Muscle layer of colon (tissue), 2 donors: ENCODE data around the gene PDGFD.

ENCODE experiments used
- H3K27ac ChIP-seq: one replicate; pipeline ENCODE4 v1.7.0; 2013; ENCODE audit warnings: low read depth, mild to moderate bottlenecking, low read length, moderate library complexity
- H3K27me3 ChIP-seq, 2 donors: one replicate each; pipeline ENCODE4 v1.7.0; 2013; ENCODE audit warnings: low read length in 2 of 2, mild to moderate bottlenecking in 2 of 2; ENCODE audit not compliant: insufficient read depth in 2 of 2, control insufficient read depth in 1 of 2
- H3K36me3 ChIP-seq: one replicate; pipeline ENCODE4 v1.7.0; 2013; ENCODE audit warnings: mild to moderate bottlenecking, low read length; ENCODE audit not compliant: insufficient read depth
- H3K4me1 ChIP-seq: one replicate; pipeline ENCODE4 v1.7.0; 2013; ENCODE audit warnings: mild to moderate bottlenecking, low read length; ENCODE audit not compliant: insufficient read depth
- H3K4me3 ChIP-seq, 2 donors: one replicate each; pipeline ENCODE4 v1.7.0; 2013; ENCODE audit warnings: low read length in 2 of 2, low read depth in 1 of 2, mild to moderate bottlenecking in 1 of 2, moderate library complexity in 1 of 2
- H3K9ac ChIP-seq: one replicate; pipeline ENCODE4 v1.7.0; 2013; ENCODE audit warnings: low read length
- H3K9me3 ChIP-seq: one replicate; pipeline ENCODE4 v1.7.0; 2013; ENCODE audit warnings: mild to moderate bottlenecking, low read length
- donor health status: abdominal sarcoma.
- donor health status: Adenocarcinoma of cecum.

The PDGFD gene

GRCh38 chr11:104064034-104064630 lies 99.8 kb downstream of the PDGFD start:
- H3K9ac ChIP-seq, result no peak overlapping the region
- no peaks in the 10 kb centered on the region for H3K27me3 ChIP-seq
- H3K4me1 ChIP-seq, result peaks cover 21% of the 10 kb centered on the region
- H3K9me3 ChIP-seq, result no peaks in the 10 kb centered on the region
- no peak overlapping the region for H3K4me3 ChIP-seq
- no peak overlapping the region for H3K27ac ChIP-seq
- H3K36me3 ChIP-seq, result no peaks in the 10 kb centered on the region

GRCh38 chr11:104061853-104062521 lies 102.0 kb downstream of the PDGFD start:
- Histone ChIP-seq H3K4me3 (no peak overlapping the region), H3K27me3 (no peaks in the 10 kb centered on the region), H3K4me1 (peaks cover 21% of the 10 kb centered on the region), H3K9me3 (no peaks in the 10 kb centered on the region), H3K27ac (no peak overlapping the region), H3K36me3 (no peaks in the 10 kb centered on the region), H3K9ac (no peak overlapping the region)

- Histone ChIP-seq H3K27me3 (no peaks in the 10 kb centered on the region), H3K9ac (no peak overlapping the region), H3K4me1 (peaks cover 21% of the 10 kb centered on the region), H3K4me3 (no peak overlapping the region), H3K36me3 (no peaks in the 10 kb centered on the region), H3K9me3 (no peaks in the 10 kb centered on the region), H3K27ac (no peak overlapping the region)
Measured at GRCh38 chr11:104060820-104061219, 103.1 kb downstream of the PDGFD start.

GRCh38 chr11:104060004-104060794 lies 103.7 kb downstream of the PDGFD start:
- Histone ChIP-seq H3K4me3 (no peak overlapping the region), H3K27ac (no peak overlapping the region), H3K9ac (no peak overlapping the region), H3K4me1 (peaks cover 21% of the 10 kb centered on the region), H3K27me3 (no peaks in the 10 kb centered on the region), H3K36me3 (no peaks in the 10 kb centered on the region), H3K9me3 (no peaks in the 10 kb centered on the region)

- H3K36me3 ChIP-seq, result no peaks in the 10 kb centered on the region
- no peaks in the 10 kb centered on the region for H3K27me3 ChIP-seq
- no peak overlapping the region for H3K9ac ChIP-seq
- no peaks in the 10 kb centered on the region for H3K9me3 ChIP-seq
- peaks cover 21% of the 10 kb centered on the region for H3K4me1 ChIP-seq
- H3K27ac ChIP-seq, result no peak overlapping the region
- no peak overlapping the region for H3K4me3 ChIP-seq
Measured at GRCh38 chr11:104058680-104059079, 105.3 kb downstream of the PDGFD start.

GRCh38 chr11:104057908-104058307 lies 106.0 kb downstream of the PDGFD start:
- Histone ChIP-seq H3K4me3 (no peak overlapping the region), H3K4me1 (peaks cover 19% of the 10 kb centered on the region), H3K36me3 (no peaks in the 10 kb centered on the region), H3K27me3 (no peaks in the 10 kb centered on the region), H3K27ac (no peak overlapping the region), H3K9me3 (no peaks in the 10 kb centered on the region), H3K9ac (no peak overlapping the region)

GRCh38 chr11:104055596-104055995 lies 108.4 kb downstream of the PDGFD start:
- no peak overlapping the region for H3K27ac ChIP-seq
- H3K27me3 ChIP-seq, result no peaks in the 10 kb centered on the region
- no peak overlapping the region for H3K9ac ChIP-seq
- H3K9me3 ChIP-seq, result no peaks in the 10 kb centered on the region
- peaks cover 6% of the 10 kb centered on the region for H3K4me1 ChIP-seq
- no peak overlapping the region for H3K4me3 ChIP-seq
- no peaks in the 10 kb centered on the region for H3K36me3 ChIP-seq

GRCh38 chr11:104054911-104055529 lies 108.9 kb downstream of the PDGFD start:
- no peak overlapping the region for H3K4me3 ChIP-seq
- no peaks in the 10 kb centered on the region for H3K36me3 ChIP-seq
- no peaks in the 10 kb centered on the region for H3K27me3 ChIP-seq
- peaks cover under 1% of the 10 kb centered on the region for H3K4me1 ChIP-seq
- H3K9me3 ChIP-seq, result no peaks in the 10 kb centered on the region
- no peak overlapping the region for H3K9ac ChIP-seq
- no peak overlapping the region for H3K27ac ChIP-seq

GRCh38 chr11:104053743-104054478 lies 110.0 kb downstream of the PDGFD start:
- Histone ChIP-seq H3K36me3 (no peaks in the 10 kb centered on the region), H3K4me3 (no peak overlapping the region), H3K27ac (no peak overlapping the region), H3K9me3 (no peaks in the 10 kb centered on the region), H3K27me3 (no peaks in the 10 kb centered on the region), H3K9ac (no peak overlapping the region), H3K4me1 (no peaks in the 10 kb centered on the region)

GRCh38 chr11:104051778-104052177 lies 112.2 kb downstream of the PDGFD start:
- Histone ChIP-seq H3K27me3 (no peaks in the 10 kb centered on the region), H3K4me3 (no peak overlapping the region), H3K9me3 (no peaks in the 10 kb centered on the region), H3K27ac (no peak overlapping the region), H3K9ac (no peak overlapping the region), H3K36me3 (no peaks in the 10 kb centered on the region), H3K4me1 (no peaks in the 10 kb centered on the region)

- Histone ChIP-seq H3K27me3 (no peaks in the 10 kb centered on the region), H3K36me3 (no peaks in the 10 kb centered on the region), H3K4me3 (no peak overlapping the region), H3K4me1 (no peaks in the 10 kb centered on the region), H3K9me3 (no peaks in the 10 kb centered on the region), H3K27ac (no peak overlapping the region), H3K9ac (no peak overlapping the region)
Measured at GRCh38 chr11:104049116-104049515, 114.8 kb downstream of the PDGFD start.
